Neutrophil (primary cell): ENCODE data around the gene GIN1.
"Not testable (repeated sequence)": the region's sequence is repeated elsewhere in the genome, so short reads cannot be mapped to it uniquely, and the experiment has no call there.

Experiments used
- H3K27ac ChIP-seq: fragments of 200-600 bp; sonication (generic); 2 replicates; pipeline ENCODE4 v1.5.1; 2016; ENCODE audit warnings: mild to moderate bottlenecking, moderate library complexity
- H3K27me3 ChIP-seq: fragments of 200-600 bp; sonication (generic); 2 replicates; pipeline ENCODE4 v1.6.0; 2016; ENCODE audit warnings: mild to moderate bottlenecking
- H3K36me3 ChIP-seq: fragments of 200-600 bp; sonication (generic); 2 replicates; pipeline ENCODE4 v1.5.1; 2017
- H3K4me1 ChIP-seq, 2 experiments: fragments of 200-600 bp in 1 of 2; sonication (generic) in 1 of 2; 1 replicate in 1 of 2; 2 replicates in 1 of 2; pipeline versions ENCODE4 v1.5.1 to v1.6.1; 2013 to 2016; ENCODE audit warnings: low read depth in 1 of 2, low read length in 1 of 2, mild to moderate bottlenecking in 1 of 2, moderate library complexity in 1 of 2; ENCODE audit not compliant: control insufficient read depth in 1 of 2, insufficient read depth in 1 of 2
- H3K4me3 ChIP-seq, 2 experiments: fragments of 200-600 bp in 1 of 2; sonication (generic) in 1 of 2; 1 replicate in 1 of 2; 2 replicates in 1 of 2; pipeline ENCODE4 v1.5.1; 2013 to 2016; ENCODE audit warnings: low read depth in 1 of 2, low read length in 1 of 2, mild to moderate bottlenecking in 1 of 2, moderate library complexity in 1 of 2
- H3K9me3 ChIP-seq: fragments of 200-600 bp; sonication (generic); 2 replicates; pipeline ENCODE4 v1.5.1; 2016
- CTCF ChIP-seq: fragments of 200-600 bp; sonication (generic); IDR thresholded peaks from 2 replicates; pipeline ENCODE4 v1.5.1; 2016; ENCODE audit warnings: antibody characterized with exemption

The GIN1 gene

GRCh38 chr5:103086547-103086946 is 33.4 kb downstream of the GIN1 start:
- TF ChIP-seq CTCF, result no peak
- no peaks in the 10 kb centered on the region for H3K27me3 ChIP-seq
- no peaks in the 10 kb centered on the region for H3K9me3 ChIP-seq
- H3K27ac ChIP-seq, result no peak overlapping the region
- H3K4me1 ChIP-seq, result no peaks in the 10 kb centered on the region
- H3K4me3 ChIP-seq, result no peak overlapping the region
- peaks cover 22% of the 10 kb centered on the region for H3K36me3 ChIP-seq

- H3K9me3 ChIP-seq, result peaks cover 4% of the 10 kb centered on the region
- no peaks in the 10 kb centered on the region for H3K27me3 ChIP-seq
- H3K4me1 ChIP-seq, result no peaks in the 10 kb centered on the region
- H3K36me3 ChIP-seq, result no peaks in the 10 kb centered on the region
- no peak overlapping the region for H3K4me3 ChIP-seq
- no peak for TF ChIP-seq CTCF
- no peak overlapping the region for H3K27ac ChIP-seq
These were observed 40.1 kb downstream of the GIN1 start for GRCh38 chr5:103079796-103080195.

GRCh38 chr5:103075442-103075841 is 44.5 kb downstream of the GIN1 start:
- H3K27me3 ChIP-seq, result no peaks in the 10 kb centered on the region
- H3K4me3 ChIP-seq, result no peak overlapping the region
- H3K36me3 ChIP-seq, result no peaks in the 10 kb centered on the region
- H3K9me3 ChIP-seq, result peaks cover 4% of the 10 kb centered on the region
- no peak for TF ChIP-seq CTCF
- H3K27ac ChIP-seq, result no peak overlapping the region
- no peaks in the 10 kb centered on the region for H3K4me1 ChIP-seq

GRCh38 chr5:103073500-103073899 is 46.4 kb downstream of the GIN1 start:
- not testable (repeated sequence) for H3K9me3 ChIP-seq, H3K27me3 ChIP-seq, H3K36me3 ChIP-seq, H3K4me1 ChIP-seq, H3K4me3 ChIP-seq, H3K27ac ChIP-seq

- H3K27ac ChIP-seq, result no peak overlapping the region
- no peaks in the 10 kb centered on the region for H3K36me3 ChIP-seq
- no peaks in the 10 kb centered on the region for H3K9me3 ChIP-seq
- no peaks in the 10 kb centered on the region for H3K27me3 ChIP-seq
- no peaks in the 10 kb centered on the region for H3K4me1 ChIP-seq
- H3K4me3 ChIP-seq, result no peak overlapping the region
- no peak for TF ChIP-seq CTCF
These were observed 53.6 kb downstream of the GIN1 start for GRCh38 chr5:103066326-103066725.

GRCh38 chr5:103060424-103060954 is 59.4 kb downstream of the GIN1 start:
- Histone ChIP-seq H3K4me1 (no peaks in the 10 kb centered on the region), H3K9me3 (no peaks in the 10 kb centered on the region), H3K36me3 (no peaks in the 10 kb centered on the region), H3K27ac (no peak overlapping the region), H3K4me3 (no peak overlapping the region), H3K27me3 (no peaks in the 10 kb centered on the region)
- TF ChIP-seq CTCF, result no peak
